Skeletal muscle cell (primary cell): ENCODE results near the gene XRRA1.
"Not testable (repeated sequence)": the region's sequence is repeated elsewhere in the genome, so short reads cannot be mapped to it uniquely, and the experiment has no call there.

Source experiments
- DNase-seq: peaks from one replicate; pipeline ENCODE4 v3.0.0-alpha.2; 2010; ENCODE audit warnings: low read depth
- H3K4me3 ChIP-seq: 2 replicates; pipeline ENCODE4 v1.5.1; 2011; ENCODE audit warnings: low read depth, mild to moderate bottlenecking, control low read depth, low read length, moderate library complexity

The XRRA1 gene, protein sequence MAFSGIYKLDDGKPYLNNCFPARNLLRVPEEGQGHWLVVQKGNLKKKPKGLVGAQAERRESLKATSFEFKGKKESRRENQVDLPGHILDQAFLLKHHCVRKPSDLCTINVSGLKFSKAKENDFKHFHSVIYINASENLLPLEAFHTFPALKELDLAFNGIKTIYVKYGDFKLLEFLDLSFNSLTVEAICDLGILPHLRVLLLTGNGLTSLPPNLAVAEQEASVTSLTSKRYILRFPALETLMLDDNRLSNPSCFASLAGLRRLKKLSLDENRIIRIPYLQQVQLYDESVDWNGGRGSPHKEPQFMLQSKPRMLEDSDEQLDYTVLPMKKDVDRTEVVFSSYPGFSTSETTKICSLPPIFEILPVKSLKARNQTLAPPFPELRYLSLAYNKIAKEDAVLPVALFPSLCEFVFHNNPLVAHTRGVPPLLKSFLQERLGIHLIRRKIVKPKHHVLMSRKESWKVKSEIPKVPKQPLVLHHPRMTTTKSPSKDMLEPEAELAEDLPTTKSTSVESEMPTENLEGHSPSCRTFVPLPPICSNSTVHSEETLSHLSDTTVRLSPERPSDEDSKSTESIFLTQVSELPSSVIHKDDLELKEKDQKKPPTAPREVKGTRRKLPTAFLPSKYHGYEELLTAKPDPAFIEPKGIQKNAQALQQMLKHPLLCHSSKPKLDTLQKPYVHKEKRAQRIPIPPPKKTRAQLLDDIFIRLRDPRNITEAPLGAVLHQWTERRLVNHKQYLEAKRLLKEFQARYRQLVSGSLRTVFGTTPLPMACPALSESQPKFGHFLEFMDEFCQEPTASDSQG

DNA sequence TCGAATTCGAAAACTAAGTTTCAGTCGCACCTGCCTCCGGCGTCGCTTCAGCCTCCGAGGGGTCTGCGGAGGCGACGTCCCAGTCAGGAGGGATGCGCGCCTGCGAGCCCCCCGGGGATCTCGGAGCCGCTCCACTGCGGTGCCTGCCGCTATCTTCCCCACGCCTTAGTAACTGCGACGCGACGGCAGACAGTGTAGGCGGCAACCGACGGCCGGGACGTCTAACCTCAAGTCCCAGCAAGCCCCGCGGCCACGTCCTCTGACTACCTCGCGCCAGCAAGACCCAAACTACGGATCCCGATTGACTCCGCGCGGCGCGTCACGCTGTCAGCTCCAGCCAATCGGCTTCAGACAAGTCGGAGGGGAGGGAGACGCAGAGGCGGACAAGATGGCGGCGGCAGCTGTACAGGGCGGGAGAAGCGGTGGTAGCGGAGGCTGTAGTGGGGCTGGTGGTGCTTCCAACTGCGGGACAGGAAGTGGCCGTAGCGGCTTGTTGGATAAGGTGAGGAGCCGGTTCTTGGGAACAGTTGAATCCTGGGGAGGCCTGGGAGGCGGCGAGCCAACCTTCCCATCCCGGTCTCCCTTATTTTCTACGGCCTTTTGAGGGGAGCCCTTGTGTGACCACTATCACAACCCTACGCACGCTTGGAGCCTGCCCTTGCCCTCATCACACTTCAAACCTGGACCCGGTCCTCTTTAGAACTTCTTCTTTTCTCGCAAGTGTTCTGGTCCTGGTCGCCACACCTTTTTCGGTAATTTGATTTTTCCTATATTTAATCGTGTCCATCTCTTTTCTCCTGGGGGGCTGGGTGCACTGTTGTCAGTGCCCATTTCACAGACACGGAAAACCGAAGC lies at the start of gene XRRA1, which contains the start of gene SPCS2:
Gene XRRA1 (minus strand): TSS at position 194 of the 855 bp plus-strand sequence. CDS start 8,213 bp downstream, outside the sequence.
Gene SPCS2 (plus strand): TSS at position 369 of the 855 bp plus-strand sequence. CDS start 20 bp downstream, at position 389.
- peak within 1 kb of the TSS; percentile 73 for H3K4me3 ChIP-seq
- peak; percentile 96 for DNase-seq

- no peak overlapping the region for H3K4me3 ChIP-seq
- no peak for DNase-seq
Observed at GRCh38 chr11:74992852-74993251, 44.0 kb upstream of the XRRA1 start.

DNA sequence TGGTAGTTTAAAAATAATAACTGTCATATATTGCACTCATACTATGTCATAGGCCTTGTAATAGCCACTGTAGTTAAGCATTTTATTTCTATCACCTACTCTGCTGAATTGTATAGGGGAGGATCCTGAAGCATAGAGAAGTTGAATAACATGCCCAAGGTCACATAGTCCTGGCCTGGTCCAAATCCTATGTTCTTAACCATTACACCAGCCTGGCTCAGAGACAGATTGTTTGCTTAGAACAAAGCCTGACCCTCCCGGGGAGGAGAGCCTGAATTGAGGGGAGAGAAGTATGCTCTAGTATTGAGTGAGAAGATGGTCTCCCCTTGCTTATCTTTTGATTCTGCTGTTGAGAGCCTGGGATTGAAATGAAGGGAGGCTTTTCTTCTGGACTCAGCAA lies 42.0 kb upstream of the XRRA1 start:
- H3K4me3 ChIP-seq: no peak overlapping the region
- DNase-seq: no peak

GRCh38 chr11:74990150-74990549 lies 41.3 kb upstream of the XRRA1 start:
- H3K4me3 ChIP-seq, DNase-seq: not testable (repeated sequence)

DNA sequence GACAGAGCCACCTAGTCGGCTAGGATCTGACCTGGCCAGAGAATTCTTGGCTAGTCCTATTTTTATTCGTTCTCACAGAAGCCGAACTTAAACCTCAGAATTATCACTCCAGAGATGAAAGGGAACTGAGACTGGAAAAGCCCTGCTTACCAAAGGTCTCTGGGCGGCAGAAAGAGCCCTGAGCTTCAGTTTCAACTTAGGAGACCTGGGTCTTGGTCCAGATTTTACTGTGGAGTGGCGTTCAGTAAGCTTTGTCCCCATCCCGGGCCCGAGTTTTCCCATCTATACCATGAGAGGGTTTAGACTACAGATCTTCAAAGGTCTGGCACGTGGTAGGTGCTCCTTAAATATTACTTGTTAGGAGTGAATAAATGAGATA lies 40.4 kb upstream of the XRRA1 start:
- peak overlapping the region; percentile 78 for H3K4me3 ChIP-seq
- DNase-seq: no peak

GRCh38 chr11:74988541-74989259 lies 39.8 kb upstream of the XRRA1 start, which contains the start of gene NEU3:
Gene NEU3, plus strand, starts transcription at chr11:74988933. Its CDS starts 128 bp downstream, at chr11:74989061.
- H3K4me3 ChIP-seq: peak within 1 kb of the TSS; percentile 78
- DNase-seq: peak; percentile 45

GRCh38 chr11:74984730-74985129 lies 35.8 kb upstream of the XRRA1 start:
- no peak for DNase-seq
- no peak overlapping the region for H3K4me3 ChIP-seq

GRCh38 chr11:74984070-74984469 lies 35.2 kb upstream of the XRRA1 start:
- DNase-seq: no peak
- H3K4me3 ChIP-seq: no peak overlapping the region

- H3K4me3 ChIP-seq: no peak overlapping the region
- DNase-seq: no peak
Observed at GRCh38 chr11:74981888-74982287, 33.0 kb upstream of the XRRA1 start.

GRCh38 chr11:74980634-74981033 lies 31.7 kb upstream of the XRRA1 start:
- H3K4me3 ChIP-seq: no peak overlapping the region
- DNase-seq: no peak

GRCh38 chr11:74978041-74978440 lies 29.1 kb upstream of the XRRA1 start:
- H3K4me3 ChIP-seq: no peak overlapping the region
- DNase-seq: no peak

DNA sequence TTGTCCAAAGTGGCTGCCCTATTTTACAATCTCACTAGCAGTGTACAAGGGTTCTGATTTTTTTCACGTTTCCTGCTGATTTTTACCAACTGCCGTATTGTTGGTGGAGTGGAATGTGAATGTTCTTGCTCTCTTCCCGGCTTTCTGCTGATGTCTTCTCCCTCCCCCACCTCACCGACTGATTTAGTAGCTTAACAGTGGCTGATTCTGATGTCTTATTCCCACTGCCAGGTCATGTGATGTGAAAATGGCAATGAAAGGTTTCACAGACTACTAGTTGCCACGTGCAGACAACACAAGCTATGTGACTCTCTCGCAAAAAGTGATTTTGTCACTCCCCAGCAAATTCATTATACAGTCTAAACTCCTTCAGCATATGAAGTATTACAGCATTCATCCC lies 22.5 kb upstream of the XRRA1 start:
- no peak overlapping the region for H3K4me3 ChIP-seq
- no peak for DNase-seq

DNA sequence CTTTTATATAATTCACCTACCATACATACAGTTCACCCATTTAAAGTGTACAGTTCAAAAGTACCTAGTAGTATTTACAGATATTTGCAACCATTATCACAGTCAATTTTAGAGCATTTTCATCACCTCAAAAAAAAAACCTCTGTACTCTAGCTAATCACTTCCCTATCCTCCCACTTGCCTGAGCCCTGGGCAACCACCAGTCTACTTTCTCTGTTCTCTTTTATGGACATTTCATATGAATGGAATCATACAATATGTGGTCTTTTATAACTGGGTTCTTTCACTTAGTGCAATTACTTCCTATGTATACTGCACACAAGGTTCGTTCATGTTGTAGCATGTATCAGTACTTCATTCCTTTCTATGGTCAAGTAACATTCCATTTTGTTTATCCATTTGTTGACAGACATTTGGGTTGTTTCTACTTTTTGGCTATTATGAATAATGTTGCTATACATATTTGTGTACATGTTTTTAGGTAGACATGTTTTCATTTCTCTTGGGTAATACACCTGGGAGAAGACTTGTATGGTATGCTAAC lies 22.0 kb upstream of the XRRA1 start:
- DNase-seq: no peak
- no peak overlapping the region for H3K4me3 ChIP-seq

- DNase-seq: no peak
Observed at GRCh38 chr11:74966651-74967050, 17.8 kb upstream of the XRRA1 start.

DNA sequence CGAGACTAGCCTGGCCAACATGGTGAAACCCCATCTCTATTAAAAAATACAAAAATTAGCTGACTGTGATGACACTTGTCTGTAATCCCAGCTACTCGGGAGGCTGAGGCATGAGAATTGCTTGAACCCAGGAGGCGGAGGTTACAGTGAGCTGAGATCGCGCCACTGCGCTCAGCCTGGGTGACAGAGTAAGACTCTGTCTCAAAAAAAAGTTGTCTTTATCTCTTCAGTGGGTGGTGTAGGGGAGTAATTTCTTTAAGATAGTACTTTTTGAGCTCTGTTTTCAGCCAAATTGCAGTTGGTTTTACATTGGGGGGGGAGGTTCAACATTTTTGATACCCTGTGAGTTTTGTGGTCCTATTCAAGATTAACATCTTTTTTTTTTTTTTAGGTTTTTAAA lies 11.2 kb upstream of the XRRA1 start:
- not testable (repeated sequence) for DNase-seq, H3K4me3 ChIP-seq

More at GRCh38 chr11:74966651-74967050, 17.8 kb upstream of the XRRA1 start:
- no peak overlapping the region for H3K4me3 ChIP-seq

- H3K4me3 ChIP-seq: no peak overlapping the region
- no peak for DNase-seq
Observed at GRCh38 chr11:74957937-74958629, 9.2 kb upstream of the XRRA1 start.

GRCh38 chr11:74956397-74957015 lies 7.6 kb upstream of the XRRA1 start:
- no peak for DNase-seq
- no peak overlapping the region for H3K4me3 ChIP-seq

DNA sequence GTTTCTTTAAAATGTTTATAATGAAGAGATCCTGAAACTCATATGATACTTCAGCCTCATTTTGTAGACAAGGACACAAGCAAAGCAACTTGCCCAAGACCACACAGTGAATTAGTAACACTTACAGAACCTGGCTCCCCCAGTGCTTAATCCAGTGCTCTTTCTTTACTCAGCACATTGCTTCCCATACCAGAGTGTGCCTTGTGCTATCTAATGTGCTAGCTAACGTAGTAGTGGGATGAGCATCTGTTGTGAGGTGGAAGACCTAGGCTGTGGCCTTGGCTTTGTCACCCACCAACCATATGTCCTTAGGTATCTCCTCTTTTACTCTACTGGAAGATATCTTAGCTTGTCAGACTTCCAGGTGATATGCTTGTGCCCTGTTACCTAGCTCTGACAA lies 5.3 kb upstream of the XRRA1 start:
- H3K4me3 ChIP-seq: no peak overlapping the region
- DNase-seq: no peak
